Right hindlimb (tissue), 1 donor: Measurements from ENCODE around the gene TFDP3.

ENCODE experiments used
- DNase-seq: peaks from one replicate; pipeline ENCODE4 v3.0.0-alpha.2; 2018

The TFDP3 gene

GRCh38 chrX:133185119-133185518, 33.0 kb downstream of the TFDP3 start:
- DNase-seq = no peak

GRCh38 chrX:133183806-133184205, 34.3 kb downstream of the TFDP3 start:
- no peak for DNase-seq

GRCh38 chrX:133179500-133179899, 38.7 kb downstream of the TFDP3 start:
- no peak for DNase-seq

- no peak for DNase-seq
Measured at GRCh38 chrX:133177202-133177601, 41.0 kb downstream of the TFDP3 start.

GRCh38 chrX:133175605-133176004, 42.5 kb downstream of the TFDP3 start:
- DNase-seq = no peak

- no peak for DNase-seq
Measured at GRCh38 chrX:133175162-133175561, 43.0 kb downstream of the TFDP3 start.

GRCh38 chrX:133171962-133172708, 46.0 kb downstream of the TFDP3 start:
- DNase-seq = no peak
